Memory B cell (primary cell): ENCODE results near the gene PEX14.

ENCODE experiments used
- ATAC-seq: fragments of 150-1000 bp; cut with Tn5 transposase; 2 replicates; pipeline ENCODE4 v1.10.0; 2021; ENCODE audit warnings: low read depth, mild to moderate bottlenecking, moderate library complexity
- DNase-seq, 2 donors: peaks; one replicate each; pipeline ENCODE4 v3.0.0; 2022; ENCODE audit warnings: low spot score in 2 of 2
- H3K27ac Mint-ChIP-seq: one replicate; pipeline ENCODE4 v1.8.0; 2022; ENCODE audit warnings: mild to moderate bottlenecking, moderate library complexity, mixed read lengths
- H3K27me3 Mint-ChIP-seq: one replicate; pipeline ENCODE4 v1.8.0; 2022; ENCODE audit warnings: mixed read lengths
- H3K36me3 Mint-ChIP-seq: one replicate; pipeline ENCODE4 v1.8.0; 2022; ENCODE audit warnings: mild to moderate bottlenecking, mixed read lengths
- H3K4me1 Mint-ChIP-seq: one replicate; pipeline ENCODE4 v1.8.0; 2022; ENCODE audit warnings: mixed read lengths
- H3K4me3 Mint-ChIP-seq: one replicate; pipeline ENCODE4 v1.8.0; 2022; ENCODE audit warnings: mild to moderate bottlenecking, moderate library complexity, mixed read lengths
- H3K9me3 Mint-ChIP-seq: one replicate; pipeline ENCODE4 v1.8.0; 2022; ENCODE audit warnings: mixed read lengths

PEX14 gene

DNA sequence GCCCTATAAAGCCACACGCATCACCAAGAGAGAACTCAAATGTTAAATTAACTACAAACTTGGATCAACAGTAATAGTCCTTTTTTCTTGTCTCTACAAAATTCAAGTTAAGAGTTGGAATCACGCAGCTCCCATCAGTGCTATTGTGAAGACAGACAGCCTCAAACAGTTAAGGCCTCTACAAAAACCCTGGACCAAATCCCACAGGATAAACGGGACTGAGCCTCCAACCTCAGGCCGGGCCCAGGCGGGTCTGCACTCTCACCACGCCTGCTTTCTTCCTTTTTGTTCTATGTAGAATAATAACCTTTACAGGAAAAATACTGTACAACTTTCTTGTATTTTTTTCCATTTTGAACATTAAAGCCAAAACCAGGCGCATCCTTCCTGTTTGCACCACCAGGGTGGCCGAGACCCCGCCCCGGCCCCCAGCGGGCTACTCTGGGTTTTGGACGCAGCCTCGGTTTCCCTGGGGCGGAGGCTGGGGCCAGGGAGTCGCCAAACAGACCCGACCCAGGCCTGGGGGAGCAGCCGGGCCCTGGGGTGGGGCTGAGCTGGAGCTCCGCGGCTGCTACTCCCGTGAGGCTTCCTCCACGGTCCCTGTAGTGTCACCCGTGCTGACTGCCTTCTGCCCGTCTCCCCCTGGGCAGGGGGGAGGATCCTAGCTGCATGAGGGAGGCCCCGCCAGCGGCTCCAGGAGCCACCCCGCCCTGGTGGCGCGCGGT lies 163.2 kb downstream of the PEX14 start:
- Mint-ChIP-seq H3K36me3 (peaks cover 11% of the 10 kb centered on the region), H3K27me3 (no peaks in the 10 kb centered on the region), H3K4me1 (no peaks in the 10 kb centered on the region), H3K9me3 (no peaks in the 10 kb centered on the region), H3K4me3 (no peak overlapping the region), H3K27ac (no peak overlapping the region)
- ATAC-seq (no peak), DNase-seq (no peak)

DNA sequence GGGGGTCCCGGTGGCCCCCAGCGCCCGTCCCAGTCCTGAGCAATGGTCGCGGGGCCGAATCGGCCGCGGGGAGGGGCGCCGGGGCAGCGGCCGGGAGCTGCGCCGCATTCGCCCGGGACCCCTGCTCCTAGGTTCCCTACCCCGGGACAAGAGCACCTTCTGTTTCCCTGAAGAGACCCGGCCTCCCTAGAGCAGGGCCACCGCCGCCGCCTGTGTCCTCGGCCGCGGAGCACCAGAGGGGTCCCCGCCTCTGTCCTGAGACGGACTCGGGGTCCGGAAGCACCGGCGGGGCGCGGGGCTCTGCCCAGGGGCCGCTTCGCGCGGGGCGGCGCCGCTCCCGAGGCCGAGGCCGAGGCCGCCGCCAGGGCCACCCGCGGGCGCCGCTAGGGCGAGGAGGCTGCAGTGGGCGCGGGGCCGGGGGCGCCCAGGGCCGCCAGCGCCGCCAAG lies 163.8 kb downstream of the PEX14 start:
- H3K27me3 Mint-ChIP-seq: no peaks in the 10 kb centered on the region
- ATAC-seq: no peak
- H3K4me3 Mint-ChIP-seq: no peak overlapping the region
- no peak overlapping the region for H3K27ac Mint-ChIP-seq
- H3K36me3 Mint-ChIP-seq: peaks cover 11% of the 10 kb centered on the region
- H3K9me3 Mint-ChIP-seq: no peaks in the 10 kb centered on the region
- no peak for DNase-seq
- H3K4me1 Mint-ChIP-seq: no peaks in the 10 kb centered on the region

- ATAC-seq (no peak), DNase-seq (no peak)
- no peaks in the 10 kb centered on the region for H3K4me1 Mint-ChIP-seq
- peaks cover 11% of the 10 kb centered on the region for H3K36me3 Mint-ChIP-seq
- no peaks in the 10 kb centered on the region for H3K27me3 Mint-ChIP-seq
- H3K9me3 Mint-ChIP-seq: no peaks in the 10 kb centered on the region
- H3K4me3 Mint-ChIP-seq: no peak overlapping the region
- no peak overlapping the region for H3K27ac Mint-ChIP-seq
Measured at GRCh38 chr1:10639011-10639774, 164.4 kb downstream of the PEX14 start.

DNA sequence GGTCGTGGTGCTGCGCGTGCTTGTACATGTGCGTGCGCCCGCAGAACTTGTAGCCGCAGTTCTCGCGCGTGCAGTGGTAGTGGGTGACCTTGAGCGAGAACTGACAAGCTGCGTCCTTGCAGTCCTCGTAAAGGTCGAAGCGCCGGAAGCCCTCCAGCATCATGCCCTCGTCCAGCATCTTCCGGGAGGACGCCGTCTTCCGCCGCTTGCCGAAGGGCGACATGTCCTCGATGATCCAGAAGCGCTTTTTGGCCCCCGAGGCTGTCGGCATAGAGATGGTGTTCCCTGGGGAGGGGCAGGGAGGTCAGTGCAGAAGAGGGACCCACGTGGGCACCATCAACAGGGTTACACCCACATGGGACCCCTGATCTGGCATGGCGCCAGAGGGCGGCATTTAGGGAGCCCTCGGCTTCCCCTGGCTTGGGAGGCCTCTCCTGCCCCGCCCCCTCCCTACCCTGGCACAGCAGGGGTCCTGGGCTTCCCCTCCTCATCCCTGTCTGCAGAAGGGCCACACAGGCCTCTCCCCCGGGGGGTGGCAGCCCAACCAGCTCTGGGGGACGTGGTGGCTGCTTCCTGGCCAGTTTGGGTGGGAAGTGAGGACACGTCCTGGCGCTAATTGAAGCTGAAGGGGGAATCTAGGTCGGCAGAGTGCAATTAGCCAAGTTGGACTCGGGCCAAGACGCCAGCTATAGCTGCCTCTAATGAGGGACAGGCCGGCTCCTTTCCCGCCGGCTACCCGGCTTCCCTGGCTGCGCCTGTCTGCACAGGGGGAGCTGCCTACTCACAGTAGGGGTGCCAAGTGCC lies 165.2 kb downstream of the PEX14 start:
- no peak overlapping the region for H3K27ac Mint-ChIP-seq
- ATAC-seq: no peak
- DNase-seq: no peak
- H3K9me3 Mint-ChIP-seq: no peaks in the 10 kb centered on the region
- no peaks in the 10 kb centered on the region for H3K27me3 Mint-ChIP-seq
- no peaks in the 10 kb centered on the region for H3K4me1 Mint-ChIP-seq
- H3K4me3 Mint-ChIP-seq: no peak overlapping the region
- peaks cover 11% of the 10 kb centered on the region for H3K36me3 Mint-ChIP-seq

DNA sequence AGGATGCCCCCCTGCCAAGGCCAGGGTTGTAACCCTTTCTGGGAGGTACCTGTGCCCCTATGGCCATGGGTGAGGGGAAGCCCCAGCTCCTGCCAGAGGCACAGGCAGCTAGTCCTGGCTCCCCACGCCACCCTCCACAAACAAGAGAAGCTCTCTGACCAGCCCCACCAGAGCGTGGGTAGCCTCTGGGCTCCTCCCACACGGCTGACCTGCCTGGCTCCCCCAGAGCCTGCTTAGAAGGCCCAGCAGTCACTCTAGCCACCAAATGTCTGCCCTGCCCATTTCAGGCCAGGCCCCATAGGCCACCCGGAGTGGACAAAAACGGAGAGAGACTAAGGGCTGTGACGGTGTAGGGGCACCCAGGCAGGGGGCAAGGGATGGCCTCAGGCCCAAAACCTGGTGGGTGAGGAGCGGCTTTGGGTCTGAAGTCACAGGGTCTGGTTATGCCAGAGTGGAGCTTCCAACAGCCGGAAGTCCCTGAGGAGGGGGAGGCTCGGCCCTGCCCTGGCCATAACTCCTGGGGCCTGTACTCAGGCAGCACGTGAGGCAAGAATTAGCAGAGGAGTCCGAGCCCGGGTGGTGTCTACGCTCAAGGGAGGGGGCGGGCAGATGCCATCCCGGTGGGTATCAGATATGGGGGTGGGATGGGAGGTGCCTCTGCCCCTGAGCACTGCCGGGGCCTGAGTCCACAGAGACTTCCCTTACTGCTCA lies 166.2 kb downstream of the PEX14 start:
- no peak overlapping the region for H3K4me3 Mint-ChIP-seq
- H3K9me3 Mint-ChIP-seq: no peaks in the 10 kb centered on the region
- H3K36me3 Mint-ChIP-seq: peaks cover 16% of the 10 kb centered on the region
- no peak overlapping the region for H3K27ac Mint-ChIP-seq
- DNase-seq (no peak), ATAC-seq (no peak)
- no peaks in the 10 kb centered on the region for H3K27me3 Mint-ChIP-seq
- no peaks in the 10 kb centered on the region for H3K4me1 Mint-ChIP-seq

- H3K4me3 Mint-ChIP-seq: no peak overlapping the region
- H3K27ac Mint-ChIP-seq: no peak overlapping the region
- H3K9me3 Mint-ChIP-seq: no peaks in the 10 kb centered on the region
- H3K4me1 Mint-ChIP-seq: no peaks in the 10 kb centered on the region
- H3K27me3 Mint-ChIP-seq: no peaks in the 10 kb centered on the region
- ATAC-seq (no peak), DNase-seq (no peak)
- H3K36me3 Mint-ChIP-seq: peaks cover 17% of the 10 kb centered on the region
Measured at GRCh38 chr1:10641976-10642375, 167.2 kb downstream of the PEX14 start.

- Mint-ChIP-seq H3K9me3 (no peaks in the 10 kb centered on the region), H3K36me3 (peaks cover 16% of the 10 kb centered on the region), H3K27ac (no peak overlapping the region), H3K27me3 (no peaks in the 10 kb centered on the region), H3K4me1 (no peaks in the 10 kb centered on the region), H3K4me3 (no peak overlapping the region)
- DNase-seq (no peak), ATAC-seq (no peak)
Measured at GRCh38 chr1:10642403-10643080, 167.8 kb downstream of the PEX14 start.

GRCh38 chr1:10643607-10644306 lies 169.0 kb downstream of the PEX14 start:
- no peak for ATAC-seq
- H3K4me1 Mint-ChIP-seq: no peaks in the 10 kb centered on the region
- H3K36me3 Mint-ChIP-seq: peaks cover 16% of the 10 kb centered on the region

GRCh38 chr1:10644307-10645128 lies 169.8 kb downstream of the PEX14 start:
- H3K27me3 Mint-ChIP-seq: no peaks in the 10 kb centered on the region
- no peaks in the 10 kb centered on the region for H3K9me3 Mint-ChIP-seq
- no peaks in the 10 kb centered on the region for H3K4me1 Mint-ChIP-seq
- peaks cover 14% of the 10 kb centered on the region for H3K36me3 Mint-ChIP-seq
- no peak for DNase-seq
- no peak overlapping the region for H3K27ac Mint-ChIP-seq
- ATAC-seq: no peak
- no peak overlapping the region for H3K4me3 Mint-ChIP-seq

More at GRCh38 chr1:10643607-10644306, 169.0 kb downstream of the PEX14 start:
- H3K4me3 Mint-ChIP-seq: no peak overlapping the region
- H3K27ac Mint-ChIP-seq: no peak overlapping the region
- no peaks in the 10 kb centered on the region for H3K9me3 Mint-ChIP-seq
- no peak for DNase-seq
- no peaks in the 10 kb centered on the region for H3K27me3 Mint-ChIP-seq

- no peak for DNase-seq
- Mint-ChIP-seq H3K27ac (no peak overlapping the region), H3K9me3 (no peaks in the 10 kb centered on the region), H3K36me3 (peaks cover 9% of the 10 kb centered on the region), H3K4me1 (no peaks in the 10 kb centered on the region), H3K4me3 (no peak overlapping the region), H3K27me3 (no peaks in the 10 kb centered on the region)
- ATAC-seq: no peak
Measured at GRCh38 chr1:10646347-10646861, 171.7 kb downstream of the PEX14 start.

GRCh38 chr1:10647414-10648170 lies 172.8 kb downstream of the PEX14 start:
- peaks cover 6% of the 10 kb centered on the region for H3K36me3 Mint-ChIP-seq
- H3K4me3 Mint-ChIP-seq: no peak overlapping the region
- DNase-seq (no peak), ATAC-seq (no peak)
- H3K9me3 Mint-ChIP-seq: no peaks in the 10 kb centered on the region
- H3K27ac Mint-ChIP-seq: no peak overlapping the region
- no peaks in the 10 kb centered on the region for H3K27me3 Mint-ChIP-seq
- no peaks in the 10 kb centered on the region for H3K4me1 Mint-ChIP-seq
